Measurements from ENCODE around the gene CLDN2. TPM values are rescaled to one million over a fixed set of nuclear protein-coding genes. Genes with fewer than 3 reads are reported as not detected.

CLDN2 gene
- total RNA-seq, 2 donors from 2014 or later: not detected

GRCh38 chrX:106936246-106936645, 16.0 kb downstream of the CLDN2 start:
- peaks cover 24% of the 10 kb centered on the region for H3K9me3 Mint-ChIP-seq
- peaks cover 8% of the 10 kb centered on the region for H3K4me1 ChIP-seq (ENCODE audit: control insufficient read depth, insufficient read depth, low read length)
- no peak overlapping the region for H3K27ac Mint-ChIP-seq
- H3K4me3 Mint-ChIP-seq: no peak overlapping the region
- H3K9ac ChIP-seq (ENCODE audit: extremely low read depth, low read length, poor library complexity, severe bottlenecking): no peak overlapping the region
- H3K27me3 ChIP-seq (ENCODE audit: control insufficient read depth, insufficient read depth, low read length, poor library complexity, severe bottlenecking): no peaks in the 10 kb centered on the region
- no peak overlapping the region for H3K4me3 ChIP-seq (ENCODE audit: low read length)
- H3K36me3 ChIP-seq (ENCODE audit: control insufficient read depth, insufficient read depth, low read length): no peaks in the 10 kb centered on the region
- peaks cover 18% of the 10 kb centered on the region for H3K4me1 Mint-ChIP-seq
- H3K36me3 Mint-ChIP-seq (ENCODE audit: low read depth): no peaks in the 10 kb centered on the region
- H3K9me3 ChIP-seq (ENCODE audit: control insufficient read depth, low read length): no peaks in the 10 kb centered on the region
- no peak for DNase-seq
- H3K27me3 Mint-ChIP-seq (ENCODE audit: insufficient read depth): no peaks in the 10 kb centered on the region
- WGBS, 2 experiments (ENCODE audit: insufficient coverage in 1 of 2, insufficient read length in 1 of 2): 88% methylated on average over 1 of the region's 1 CpG; no CpG with 5 or more reads in 1 of the 2 experiments
- no peak for TF ChIP-seq CTCF (conservative IDR thresholded peaks at IDR 0.05)
- H3K27ac ChIP-seq (ENCODE audit: low read depth, low read length): no peak overlapping the region

- WGBS, 2 experiments (ENCODE audit: insufficient coverage in 1 of 2, insufficient read length in 1 of 2): 91% methylated on average over 3 of the region's 3 CpGs; no CpG with 5 or more reads in 1 of the 2 experiments
- peaks cover 28% of the 10 kb centered on the region for H3K9me3 Mint-ChIP-seq
- Histone ChIP-seq H3K27ac (ENCODE audit: low read depth, low read length) (no peak overlapping the region), H3K27me3 (ENCODE audit: control insufficient read depth, insufficient read depth, low read length, poor library complexity, severe bottlenecking) (no peaks in the 10 kb centered on the region), H3K9me3 (ENCODE audit: control insufficient read depth, low read length) (no peaks in the 10 kb centered on the region), H3K4me1 (ENCODE audit: control insufficient read depth, insufficient read depth, low read length) (no peaks in the 10 kb centered on the region), H3K36me3 (ENCODE audit: control insufficient read depth, insufficient read depth, low read length) (no peaks in the 10 kb centered on the region), H3K4me3 (ENCODE audit: low read length) (no peak overlapping the region), H3K9ac (ENCODE audit: extremely low read depth, low read length, poor library complexity, severe bottlenecking) (no peak overlapping the region)
- no peaks in the 10 kb centered on the region for H3K36me3 Mint-ChIP-seq (ENCODE audit: low read depth)
- H3K4me3 Mint-ChIP-seq: no peak overlapping the region
- no peak overlapping the region for H3K27ac Mint-ChIP-seq
- TF ChIP-seq CTCF (conservative IDR thresholded peaks at IDR 0.05): no peak
- no peak for DNase-seq
- no peaks in the 10 kb centered on the region for H3K27me3 Mint-ChIP-seq (ENCODE audit: insufficient read depth)
- peaks cover 10% of the 10 kb centered on the region for H3K4me1 Mint-ChIP-seq
These were observed 19.4 kb downstream of the CLDN2 start for GRCh38 chrX:106939566-106939965.

GRCh38 chrX:106940068-106940467, 19.9 kb downstream of the CLDN2 start:
- Histone ChIP-seq H3K4me1 (ENCODE audit: control insufficient read depth, insufficient read depth, low read length) (no peaks in the 10 kb centered on the region), H3K9ac (ENCODE audit: extremely low read depth, low read length, poor library complexity, severe bottlenecking) (no peak overlapping the region), H3K9me3 (ENCODE audit: control insufficient read depth, low read length) (no peaks in the 10 kb centered on the region), H3K36me3 (ENCODE audit: control insufficient read depth, insufficient read depth, low read length) (no peaks in the 10 kb centered on the region), H3K4me3 (ENCODE audit: low read length) (no peak overlapping the region), H3K27ac (ENCODE audit: low read depth, low read length) (no peak overlapping the region), H3K27me3 (ENCODE audit: control insufficient read depth, insufficient read depth, low read length, poor library complexity, severe bottlenecking) (no peaks in the 10 kb centered on the region)
- TF ChIP-seq CTCF (conservative IDR thresholded peaks at IDR 0.05): no peak
- Mint-ChIP-seq H3K36me3 (ENCODE audit: low read depth) (no peaks in the 10 kb centered on the region), H3K27ac (no peak overlapping the region), H3K4me1 (peaks cover 8% of the 10 kb centered on the region), H3K9me3 (peaks cover 31% of the 10 kb centered on the region), H3K27me3 (ENCODE audit: insufficient read depth) (no peaks in the 10 kb centered on the region), H3K4me3 (no peak overlapping the region)
- no peak for DNase-seq
- no CpG with 5 or more reads among the region's 1 CpG for WGBS, 2 experiments (ENCODE audit: insufficient coverage in 1 of 2, insufficient read length in 1 of 2)
